ENCODE measurements around the gene NFIX. TPM values are rescaled to one million over a fixed set of nuclear protein-coding genes. Genes with fewer than 3 reads are reported as not detected.
A peak's percentile ranks its signal among the peaks of the same experiment; 100 is the strongest.

The NFIX gene
- total RNA-seq, 2 experiments from 2014 or later, result 3.0 to 3.3 TPM

DNA sequence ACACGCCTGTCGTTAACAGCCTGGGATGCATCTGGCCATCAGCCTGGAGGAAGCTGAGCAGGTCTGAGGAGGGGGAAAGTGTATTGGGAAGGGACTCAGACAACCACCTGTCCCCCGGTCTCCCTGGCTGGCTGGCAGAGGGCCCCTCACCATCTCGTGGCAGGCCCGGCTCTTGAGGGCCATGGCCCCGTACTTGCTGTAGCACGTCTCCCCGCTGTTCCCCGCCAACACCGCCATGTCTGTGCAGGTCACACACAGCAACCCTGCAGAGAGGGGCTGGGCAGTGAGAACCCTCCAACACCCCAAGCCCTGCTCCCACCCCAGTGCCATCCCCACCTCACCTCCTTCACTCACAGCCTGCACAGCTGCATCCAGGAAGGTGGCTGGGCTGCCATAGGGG lies 117.3 kb downstream of the NFIX start:
- Histone ChIP-seq H3K27me3 (ENCODE audit: control insufficient read depth in 1 of 2, insufficient read depth in 2 of 2, low read length in 2 of 2) (no peaks in the 10 kb centered on the region), H3K9me3 (ENCODE audit: control insufficient read depth in 1 of 2, insufficient read depth in 1 of 2, low read length in 2 of 2) (no peaks in the 10 kb centered on the region), H3K4me1 (ENCODE audit: insufficient read depth, low read length) (peaks cover 22% of the 10 kb centered on the region), H3K36me3 (ENCODE audit: insufficient read depth, low read length) (peaks cover 28% of the 10 kb centered on the region), H3K27ac (ENCODE audit: low read depth in 1 of 2, low read length in 2 of 2) (no peak overlapping the region), H3K4me3 (ENCODE audit: low read length) (no peak overlapping the region)
- TF ChIP-seq, protein P1, sequence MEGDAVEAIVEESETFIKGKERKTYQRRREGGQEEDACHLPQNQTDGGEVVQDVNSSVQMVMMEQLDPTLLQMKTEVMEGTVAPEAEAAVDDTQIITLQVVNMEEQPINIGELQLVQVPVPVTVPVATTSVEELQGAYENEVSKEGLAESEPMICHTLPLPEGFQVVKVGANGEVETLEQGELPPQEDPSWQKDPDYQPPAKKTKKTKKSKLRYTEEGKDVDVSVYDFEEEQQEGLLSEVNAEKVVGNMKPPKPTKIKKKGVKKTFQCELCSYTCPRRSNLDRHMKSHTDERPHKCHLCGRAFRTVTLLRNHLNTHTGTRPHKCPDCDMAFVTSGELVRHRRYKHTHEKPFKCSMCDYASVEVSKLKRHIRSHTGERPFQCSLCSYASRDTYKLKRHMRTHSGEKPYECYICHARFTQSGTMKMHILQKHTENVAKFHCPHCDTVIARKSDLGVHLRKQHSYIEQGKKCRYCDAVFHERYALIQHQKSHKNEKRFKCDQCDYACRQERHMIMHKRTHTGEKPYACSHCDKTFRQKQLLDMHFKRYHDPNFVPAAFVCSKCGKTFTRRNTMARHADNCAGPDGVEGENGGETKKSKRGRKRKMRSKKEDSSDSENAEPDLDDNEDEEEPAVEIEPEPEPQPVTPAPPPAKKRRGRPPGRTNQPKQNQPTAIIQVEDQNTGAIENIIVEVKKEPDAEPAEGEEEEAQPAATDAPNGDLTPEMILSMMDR (IDR thresholded peaks at IDR 0.05), result no peak
- no peak for ATAC-seq (ENCODE audit: poor library complexity)
- intact Hi-C loops (cut with DNase I, micrococcal nuclease), result loop anchor here in 1 of 2 experiments (10.0 kb wide), 1 partner anchor 662 kb away; the partner anchor contains the start of gene C19orf53
- H3K27ac Mint-ChIP-seq, result no peak overlapping the region
- H3K36me3 Mint-ChIP-seq (ENCODE audit: low read depth), result peaks cover 34% of the 10 kb centered on the region
- no peaks in the 10 kb centered on the region for H3K27me3 Mint-ChIP-seq
- peak overlapping the region; percentile 42 for H3K4me3 Mint-ChIP-seq
- H3K4me1 Mint-ChIP-seq (ENCODE audit: low read depth), result peaks cover 21% of the 10 kb centered on the region
- DNase-seq, result no peak
- ChIA-PET POLR2A (no interaction called here), CTCF (no interaction called here)
- H3K9me3 Mint-ChIP-seq, result no peaks in the 10 kb centered on the region

DNA sequence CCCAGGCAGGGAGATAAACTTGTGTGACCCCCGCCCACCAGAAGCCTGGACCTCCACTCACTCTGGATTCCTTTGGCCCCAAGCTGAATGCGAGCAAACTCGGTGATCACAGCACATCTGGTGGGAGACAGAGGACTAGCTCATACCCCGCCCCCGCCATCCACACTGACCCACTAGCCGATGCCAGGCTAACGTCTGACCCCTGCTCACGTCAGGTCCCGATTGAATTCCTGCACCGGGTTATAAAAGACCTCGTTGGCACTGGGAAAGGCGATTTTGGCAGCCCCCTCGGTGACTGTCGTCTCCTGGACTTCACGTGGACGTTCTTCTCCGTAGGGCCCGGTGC lies 120.6 kb downstream of the NFIX start:
- Histone ChIP-seq H3K4me1 (ENCODE audit: insufficient read depth, low read length) (peaks cover 48% of the 10 kb centered on the region), H3K9me3 (ENCODE audit: control insufficient read depth in 1 of 2, insufficient read depth in 1 of 2, low read length in 2 of 2) (no peaks in the 10 kb centered on the region), H3K36me3 (ENCODE audit: insufficient read depth, low read length) (peaks cover 12% of the 10 kb centered on the region), H3K27ac (ENCODE audit: low read depth in 1 of 2, low read length in 2 of 2) (peak overlapping the region; percentile 33 to 68), H3K27me3 (ENCODE audit: control insufficient read depth in 1 of 2, insufficient read depth in 2 of 2, low read length in 2 of 2) (no peaks in the 10 kb centered on the region), H3K4me3 (ENCODE audit: low read length) (peak overlapping the region; percentile 99)
- H3K36me3 Mint-ChIP-seq (ENCODE audit: low read depth), result peaks cover 30% of the 10 kb centered on the region
- H3K4me1 Mint-ChIP-seq (ENCODE audit: low read depth), result peaks cover 48% of the 10 kb centered on the region
- CTCF ChIA-PET, result interaction anchor here (0.5 to 1.8 kb wide), 2 partner anchors 11 to 162 kb away, joined by 3 to 6 read pairs; no protein-coding TSS in a partner anchor
- peak overlapping the region; percentile 73 for H3K27ac Mint-ChIP-seq
- no peaks in the 10 kb centered on the region for H3K9me3 Mint-ChIP-seq
- intact Hi-C loops (cut with DNase I, micrococcal nuclease), result loop anchor here (2.0 to 10.0 kb wide), 3 partner anchors 17 to 659 kb away; partner anchors contain the start of genes C19orf53 (in 1 of the 2), IER2 (in 1 of the 2) and STX10 (in 1 of the 2)
- DNase-seq, result peak in 1 of 14 experiments; percentile 23
- ATAC-seq (ENCODE audit: poor library complexity), result no peak
- peak overlapping the region; percentile 96 for H3K4me3 Mint-ChIP-seq
- no peaks in the 10 kb centered on the region for H3K27me3 Mint-ChIP-seq
- TF ChIP-seq, protein P1 (IDR thresholded peaks at IDR 0.05), result no peak
- POLR2A ChIA-PET, result interaction anchor here (0.8 to 4.7 kb wide), 4 partner anchors 11 to 54 kb away, joined by 3 to 32 read pairs (median 16); no protein-coding TSS in a partner anchor

DNA sequence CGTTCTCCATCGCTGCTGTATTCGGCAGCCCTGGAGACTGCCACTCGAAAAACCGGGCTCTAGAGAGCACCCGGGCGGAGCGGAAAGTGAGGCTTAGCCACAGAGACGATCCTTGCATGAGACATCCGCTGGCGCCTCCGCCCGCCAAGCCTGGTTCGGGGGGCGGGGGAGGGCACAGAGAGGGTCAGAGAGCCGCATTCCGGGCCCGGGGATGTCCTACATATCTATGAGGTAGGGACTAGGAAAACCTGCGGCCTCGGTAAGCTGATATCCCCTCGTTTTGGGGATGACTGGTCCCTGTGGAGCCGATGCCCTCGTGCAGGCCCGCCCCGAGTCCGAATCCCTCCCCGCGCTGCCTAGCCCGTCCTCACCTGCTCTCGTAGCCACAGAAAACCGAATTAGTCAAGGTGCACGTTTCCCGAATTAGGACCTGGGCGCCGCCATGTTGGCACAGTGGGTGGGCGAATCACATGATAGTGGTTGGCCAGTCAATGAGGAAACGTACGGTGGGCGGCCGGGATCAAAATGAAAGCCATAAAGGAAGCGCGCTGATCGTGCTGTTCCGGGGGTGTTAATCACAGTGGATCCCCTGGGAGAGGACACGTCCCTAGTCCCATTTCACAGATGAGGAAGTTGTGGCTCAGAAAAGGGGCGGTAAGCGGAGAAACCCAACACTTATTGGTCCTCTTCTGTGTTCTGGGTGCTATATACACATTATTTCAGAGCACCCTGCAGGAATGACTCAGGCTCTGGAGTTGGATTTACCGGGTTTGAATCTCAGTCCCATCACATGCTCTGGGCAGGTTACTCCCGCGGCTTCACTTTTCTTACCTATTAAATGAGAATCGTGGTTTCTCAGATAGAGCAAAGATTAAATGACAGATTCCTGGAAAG lies 121.3 kb downstream of the NFIX start, which contains the start of gene TRMT1:
TRMT1 (minus strand) TSS at position 459 of the 894 bp plus-strand sequence; CDS start at position 118, 341 bp downstream.
- Mint-ChIP-seq H3K4me3 (peak within 1 kb of the TSS; percentile 96), H3K4me1 (ENCODE audit: low read depth) (peaks cover 53% of the 10 kb centered on the region), H3K9me3 (no peaks in the 10 kb centered on the region), H3K36me3 (ENCODE audit: low read depth) (peaks cover 26% of the 10 kb centered on the region), H3K27me3 (no peaks in the 10 kb centered on the region), H3K27ac (peak within 1 kb of the TSS; percentile 73)
- DNase-seq, result peak; percentile 72 to 93 (median 82)
- intact Hi-C loops (cut with DNase I, micrococcal nuclease), result loop anchor here (2.0 to 10.0 kb wide), 3 partner anchors 18 to 658 kb away; partner anchors contain the start of genes C19orf53 (in 1 of the 2), IER2 (in 1 of the 2) and STX10 (in 1 of the 2)
- POLR2A ChIA-PET, result interaction anchor here (0.9 to 4.7 kb wide), 11 partner anchors 12 to 325 kb away, joined by 3 to 60 read pairs (median 8); partner anchors contain the start of genes GCDH, IER2, JUNB and LYL1
- TF ChIP-seq, protein P1 (IDR thresholded peaks at IDR 0.05), result no peak
- Histone ChIP-seq H3K4me1 (ENCODE audit: insufficient read depth, low read length) (peaks cover 54% of the 10 kb centered on the region), H3K27ac (ENCODE audit: low read depth in 1 of 2, low read length in 2 of 2) (peak within 1 kb of the TSS; percentile 48 to 68), H3K4me3 (ENCODE audit: low read length) (peak within 1 kb of the TSS; percentile 99), H3K36me3 (ENCODE audit: insufficient read depth, low read length) (peaks cover 12% of the 10 kb centered on the region), H3K9me3 (ENCODE audit: control insufficient read depth in 1 of 2, insufficient read depth in 1 of 2, low read length in 2 of 2) (no peaks in the 10 kb centered on the region), H3K27me3 (ENCODE audit: control insufficient read depth in 1 of 2, insufficient read depth in 2 of 2, low read length in 2 of 2) (no peaks in the 10 kb centered on the region)
- CTCF ChIA-PET, result interaction anchor here (0.5 to 2.4 kb wide), 5 partner anchors 12 to 161 kb away, joined by 3 to 13 read pairs (median 7); partner anchors contain the start of genes IER2 and STX10
- peak; percentile 63 for ATAC-seq (ENCODE audit: poor library complexity)
